GM03348 (cell line): ENCODE data around the gene NME4.

Experiments
- DNase-seq: peaks from one replicate; pipeline ENCODE4 v3.0.0; 2012; ENCODE audit warnings: low spot score

The NME4 gene

GRCh38 chr16:363766-364490 lies 33.1 kb upstream of the NME4 start:
- no peak for DNase-seq

GRCh38 chr16:364595-365491 lies 32.2 kb upstream of the NME4 start:
- no peak for DNase-seq

- no peak for DNase-seq
Measured at GRCh38 chr16:366476-366875, 30.5 kb upstream of the NME4 start.

- DNase-seq = no peak
Measured at GRCh38 chr16:367333-367903, 29.6 kb upstream of the NME4 start.

GRCh38 chr16:368388-369158 lies 28.4 kb upstream of the NME4 start:
- no peak for DNase-seq

- no peak for DNase-seq
Measured at GRCh38 chr16:369275-369865, 27.6 kb upstream of the NME4 start.

- peak; percentile 49 for DNase-seq
Measured at GRCh38 chr16:369866-370436, 27.0 kb upstream of the NME4 start.

- DNase-seq = peak; percentile 97
Measured at GRCh38 chr16:370443-370842, 26.6 kb upstream of the NME4 start, which contains the start of gene MRPL28. Gene MRPL28 (minus strand): TSS chr16:370538. CDS start chr16:370218, 320 bp downstream.

- DNase-seq = no peak
Measured at GRCh38 chr16:370979-371514, 26.0 kb upstream of the NME4 start.

- no peak for DNase-seq
Measured at GRCh38 chr16:371515-372301, 25.3 kb upstream of the NME4 start.

- DNase-seq = no peak
Measured at GRCh38 chr16:372302-372983, 24.6 kb upstream of the NME4 start.

GRCh38 chr16:373020-373598 lies 23.9 kb upstream of the NME4 start:
- no peak for DNase-seq

- DNase-seq = no peak
Measured at GRCh38 chr16:373848-374615, 23.0 kb upstream of the NME4 start.

GRCh38 chr16:374616-374926 lies 22.4 kb upstream of the NME4 start:
- no peak for DNase-seq

GRCh38 chr16:375212-375611 lies 21.8 kb upstream of the NME4 start:
- no peak for DNase-seq

GRCh38 chr16:375927-376816 lies 20.8 kb upstream of the NME4 start:
- no peak for DNase-seq

- no peak for DNase-seq
Measured at GRCh38 chr16:376817-377418, 20.1 kb upstream of the NME4 start.
